GM12892 (cell line): ENCODE results near the gene CAMTA1.

ENCODE experiments used
- POLR2A ChIP-seq: IDR thresholded peaks from 2 replicates; pipeline ENCODE4 v1.6.1; 2011; ENCODE audit warnings: low read depth, low read length, control low read depth
- POLR2AphosphoS5 ChIP-seq: IDR thresholded peaks from 2 replicates; pipeline ENCODE4 v1.6.1; 2011; ENCODE audit warnings: low read depth, low read length, control low read depth
- TAF1 ChIP-seq: IDR thresholded peaks from 2 replicates; pipeline ENCODE4 v1.6.1; 2011; ENCODE audit warnings: low read depth, mild to moderate bottlenecking, control low read depth, low read length, borderline replicate concordance

DNA sequence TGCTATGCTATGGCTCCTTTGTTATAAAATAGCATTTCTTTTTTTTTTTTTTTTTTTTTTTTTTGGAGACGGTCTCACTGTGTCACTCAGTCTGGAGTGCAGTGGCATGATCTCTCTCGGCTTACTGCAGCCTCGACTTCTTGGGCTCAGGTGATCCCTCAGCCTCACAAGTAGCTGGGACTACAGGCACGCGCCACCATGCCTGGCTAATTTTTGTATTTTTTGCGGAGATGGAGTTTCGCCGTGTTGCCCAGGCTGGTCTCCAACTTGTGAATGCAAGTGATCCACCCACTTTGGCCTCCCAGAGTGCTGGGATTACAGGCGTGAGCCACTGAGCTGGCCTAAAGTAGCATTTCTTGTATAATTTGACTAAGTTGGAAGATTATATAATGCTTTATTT lies 10.8 kb downstream of the CAMTA1 start:
- TF ChIP-seq POLR2A, result no peak
- TF ChIP-seq TAF1, result no peak
- TF ChIP-seq POLR2AphosphoS5, result no peak
